Measurements from ENCODE around the gene CACNG1. TPM values are rescaled to one million over a fixed set of nuclear protein-coding genes. Genes with fewer than 3 reads are reported as not detected.

Gene CACNG1
- polyA plus RNA-seq, 1 donor from 2014 or later, result 0.77 TPM

GRCh38 chr17:67069603-67070136 lies 25.3 kb downstream of the CACNG1 start:
- H2AFZ ChIP-seq (ENCODE audit: low read depth, low read length), result no peak overlapping the region
- no peaks in the 10 kb centered on the region for H3F3A ChIP-seq (ENCODE audit: insufficient read depth, low read length, poor library complexity, severe bottlenecking)
- peak overlapping the region; percentile 95 for H3K27ac ChIP-seq (ENCODE audit: low read length)
- no peak overlapping the region for H3K9ac ChIP-seq (ENCODE audit: low read length)
- H3K36me3 ChIP-seq (ENCODE audit: insufficient read depth, low read length), result no peaks in the 10 kb centered on the region
- no peaks in the 10 kb centered on the region for H3K9me2 ChIP-seq (ENCODE audit: insufficient read depth, low read length)
- H3K9me3 ChIP-seq (ENCODE audit: low read length), result no peaks in the 10 kb centered on the region
- TF ChIP-seq SMC3 (conservative IDR thresholded peaks at IDR 0.05; ENCODE audit: poor library complexity), result no peak
- no peak for TF ChIP-seq EZH2 (IDR thresholded peaks at IDR 0.05; ENCODE audit: borderline replicate concordance, insufficient read depth, low read length, poor library complexity, severe bottlenecking)
- TF ChIP-seq TAF1 (IDR thresholded peaks at IDR 0.05; ENCODE audit: low read depth), result no peak
- TF ChIP-seq, protein P1, sequence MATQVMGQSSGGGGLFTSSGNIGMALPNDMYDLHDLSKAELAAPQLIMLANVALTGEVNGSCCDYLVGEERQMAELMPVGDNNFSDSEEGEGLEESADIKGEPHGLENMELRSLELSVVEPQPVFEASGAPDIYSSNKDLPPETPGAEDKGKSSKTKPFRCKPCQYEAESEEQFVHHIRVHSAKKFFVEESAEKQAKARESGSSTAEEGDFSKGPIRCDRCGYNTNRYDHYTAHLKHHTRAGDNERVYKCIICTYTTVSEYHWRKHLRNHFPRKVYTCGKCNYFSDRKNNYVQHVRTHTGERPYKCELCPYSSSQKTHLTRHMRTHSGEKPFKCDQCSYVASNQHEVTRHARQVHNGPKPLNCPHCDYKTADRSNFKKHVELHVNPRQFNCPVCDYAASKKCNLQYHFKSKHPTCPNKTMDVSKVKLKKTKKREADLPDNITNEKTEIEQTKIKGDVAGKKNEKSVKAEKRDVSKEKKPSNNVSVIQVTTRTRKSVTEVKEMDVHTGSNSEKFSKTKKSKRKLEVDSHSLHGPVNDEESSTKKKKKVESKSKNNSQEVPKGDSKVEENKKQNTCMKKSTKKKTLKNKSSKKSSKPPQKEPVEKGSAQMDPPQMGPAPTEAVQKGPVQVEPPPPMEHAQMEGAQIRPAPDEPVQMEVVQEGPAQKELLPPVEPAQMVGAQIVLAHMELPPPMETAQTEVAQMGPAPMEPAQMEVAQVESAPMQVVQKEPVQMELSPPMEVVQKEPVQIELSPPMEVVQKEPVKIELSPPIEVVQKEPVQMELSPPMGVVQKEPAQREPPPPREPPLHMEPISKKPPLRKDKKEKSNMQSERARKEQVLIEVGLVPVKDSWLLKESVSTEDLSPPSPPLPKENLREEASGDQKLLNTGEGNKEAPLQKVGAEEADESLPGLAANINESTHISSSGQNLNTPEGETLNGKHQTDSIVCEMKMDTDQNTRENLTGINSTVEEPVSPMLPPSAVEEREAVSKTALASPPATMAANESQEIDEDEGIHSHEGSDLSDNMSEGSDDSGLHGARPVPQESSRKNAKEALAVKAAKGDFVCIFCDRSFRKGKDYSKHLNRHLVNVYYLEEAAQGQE (IDR thresholded peaks at IDR 0.05; ENCODE audit: borderline replicate concordance), result no peak
- no peak for TF ChIP-seq EP300 (conservative IDR thresholded peaks at IDR 0.05; ENCODE audit: poor library complexity, severe bottlenecking)
- TF ChIP-seq RAD21 (conservative IDR thresholded peaks at IDR 0.05), result no peak
- TF ChIP-seq MXI1 (conservative IDR thresholded peaks at IDR 0.05; ENCODE audit: poor library complexity, severe bottlenecking), result no peak
- TF ChIP-seq, protein P2, sequence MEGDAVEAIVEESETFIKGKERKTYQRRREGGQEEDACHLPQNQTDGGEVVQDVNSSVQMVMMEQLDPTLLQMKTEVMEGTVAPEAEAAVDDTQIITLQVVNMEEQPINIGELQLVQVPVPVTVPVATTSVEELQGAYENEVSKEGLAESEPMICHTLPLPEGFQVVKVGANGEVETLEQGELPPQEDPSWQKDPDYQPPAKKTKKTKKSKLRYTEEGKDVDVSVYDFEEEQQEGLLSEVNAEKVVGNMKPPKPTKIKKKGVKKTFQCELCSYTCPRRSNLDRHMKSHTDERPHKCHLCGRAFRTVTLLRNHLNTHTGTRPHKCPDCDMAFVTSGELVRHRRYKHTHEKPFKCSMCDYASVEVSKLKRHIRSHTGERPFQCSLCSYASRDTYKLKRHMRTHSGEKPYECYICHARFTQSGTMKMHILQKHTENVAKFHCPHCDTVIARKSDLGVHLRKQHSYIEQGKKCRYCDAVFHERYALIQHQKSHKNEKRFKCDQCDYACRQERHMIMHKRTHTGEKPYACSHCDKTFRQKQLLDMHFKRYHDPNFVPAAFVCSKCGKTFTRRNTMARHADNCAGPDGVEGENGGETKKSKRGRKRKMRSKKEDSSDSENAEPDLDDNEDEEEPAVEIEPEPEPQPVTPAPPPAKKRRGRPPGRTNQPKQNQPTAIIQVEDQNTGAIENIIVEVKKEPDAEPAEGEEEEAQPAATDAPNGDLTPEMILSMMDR (IDR thresholded peaks at IDR 0.05; ENCODE audit: poor library complexity, severe bottlenecking), result no peak
- no peak for TF ChIP-seq POLR2AphosphoS5 (IDR thresholded peaks at IDR 0.05)
- no peak overlapping the region for H3K4me2 ChIP-seq (ENCODE audit: low read length)
- no peaks in the 10 kb centered on the region for H3K79me2 ChIP-seq (replicated peaks; ENCODE audit: insufficient read depth, low read length)
- no peaks in the 10 kb centered on the region for H3K27me3 ChIP-seq (ENCODE audit: insufficient read depth, low read depth, low read length)
- H3K4me3 ChIP-seq (ENCODE audit: low read length), result no peak overlapping the region
- H4K20me1 ChIP-seq (ENCODE audit: insufficient read depth), result no peaks in the 10 kb centered on the region

- Histone ChIP-seq H3K79me2 (replicated peaks; ENCODE audit: insufficient read depth, low read length) (no peaks in the 10 kb centered on the region), H4K20me1 (ENCODE audit: insufficient read depth) (no peaks in the 10 kb centered on the region), H3F3A (ENCODE audit: insufficient read depth, low read length, poor library complexity, severe bottlenecking) (peaks cover 2% of the 10 kb centered on the region), H3K27me3 (ENCODE audit: insufficient read depth, low read depth, low read length) (no peaks in the 10 kb centered on the region), H3K9me3 (ENCODE audit: low read length) (no peaks in the 10 kb centered on the region), H3K4me3 (ENCODE audit: low read length) (no peak overlapping the region), H2AFZ (ENCODE audit: low read depth, low read length) (no peak overlapping the region), H3K4me2 (ENCODE audit: low read length) (no peak overlapping the region), H3K9me2 (ENCODE audit: insufficient read depth, low read length) (no peaks in the 10 kb centered on the region), H3K36me3 (ENCODE audit: insufficient read depth, low read length) (no peaks in the 10 kb centered on the region), H3K9ac (ENCODE audit: low read length) (no peak overlapping the region), H3K27ac (ENCODE audit: low read length) (no peak overlapping the region)
- no peak for TF ChIP-seq TAF1 (IDR thresholded peaks at IDR 0.05; ENCODE audit: low read depth)
- no peak for TF ChIP-seq POLR2AphosphoS5 (IDR thresholded peaks at IDR 0.05)
- TF ChIP-seq, protein P2 (IDR thresholded peaks at IDR 0.05; ENCODE audit: poor library complexity, severe bottlenecking), result no peak
- TF ChIP-seq EZH2 (IDR thresholded peaks at IDR 0.05; ENCODE audit: borderline replicate concordance, insufficient read depth, low read length, poor library complexity, severe bottlenecking), result no peak
- TF ChIP-seq RAD21 (conservative IDR thresholded peaks at IDR 0.05), result no peak
- TF ChIP-seq, protein P1 (IDR thresholded peaks at IDR 0.05; ENCODE audit: borderline replicate concordance), result no peak
- no peak for TF ChIP-seq SMC3 (conservative IDR thresholded peaks at IDR 0.05; ENCODE audit: poor library complexity)
- TF ChIP-seq MXI1 (conservative IDR thresholded peaks at IDR 0.05; ENCODE audit: poor library complexity, severe bottlenecking), result no peak
- TF ChIP-seq EP300 (conservative IDR thresholded peaks at IDR 0.05; ENCODE audit: poor library complexity, severe bottlenecking), result no peak
Measured at GRCh38 chr17:67071595-67071994, 27.2 kb downstream of the CACNG1 start.

Data from neural cell (in vitro differentiated cells).